CD4-positive, alpha-beta T cell (primary cell): ENCODE data around the gene KATNAL2. TPM values are rescaled to one million over a fixed set of nuclear protein-coding genes. Genes with fewer than 3 reads are reported as not detected.
"Not testable (repeated sequence)": the region's sequence is repeated elsewhere in the genome, so short reads cannot be mapped to it uniquely, and the experiment has no call there.

Source experiments
- ATAC-seq: fragments of 200-7000 bp; cut with Tn5 transposase; one replicate; pipeline ENCODE4 v1.10.0; 2022; ENCODE audit warnings: mild to moderate bottlenecking; ENCODE audit not compliant: poor library complexity
- CTCF ChIA-PET: fragments of 350-600 bp; sonication (Branson Sonifier 250); formaldehyde crosslinking; loops from one replicate; lab custom pipeline; 2021; ENCODE audit warnings: antibody characterized with exemption, inconsistent platforms; lab: Charles Lee
- POLR2A ChIA-PET: fragments of 350-600 bp; sonication (Branson Sonifier 250); formaldehyde crosslinking; loops from one replicate; lab custom pipeline; 2021; ENCODE audit warnings: antibody characterized with exemption, inconsistent platforms; lab: Charles Lee
- DNase-seq, 14 experiments: peaks; one replicate each; pipeline ENCODE4 v3.0.0-alpha.2; 2013 to 2020; ENCODE audit warnings: mixed read lengths in 2 of 14
- H3K27ac ChIP-seq, 2 donors: one replicate each; pipeline versions ENCODE4 v1.5.1 to v1.7.0; 2013; ENCODE audit warnings: low read length in 2 of 2, low read depth in 1 of 2, mild to moderate bottlenecking in 1 of 2
- H3K27me3 ChIP-seq, 2 experiments: 1 replicate in 1 of 2; 2 replicates in 1 of 2; pipeline versions ENCODE4 v1.6.1 to v1.7.0; 2013; ENCODE audit warnings: low read length in 2 of 2, control low read depth in 1 of 2, mild to moderate bottlenecking in 1 of 2, moderate library complexity in 1 of 2; ENCODE audit not compliant: insufficient read depth in 2 of 2, control insufficient read depth in 1 of 2
- H3K36me3 ChIP-seq: one replicate; pipeline ENCODE4 v1.6.1; 2013; ENCODE audit warnings: low read length, control low read depth; ENCODE audit not compliant: insufficient read depth
- H3K4me1 ChIP-seq: one replicate; pipeline ENCODE4 v1.6.1; 2013; ENCODE audit warnings: low read length, control low read depth; ENCODE audit not compliant: insufficient read depth
- H3K4me3 ChIP-seq: one replicate; pipeline ENCODE4 v1.5.1; 2013; ENCODE audit warnings: mild to moderate bottlenecking, low read length, moderate library complexity
- H3K9me3 ChIP-seq, 2 experiments: 1 replicate in 1 of 2; 2 replicates in 1 of 2; pipeline versions ENCODE4 v1.6.1 to v1.7.0; 2013; ENCODE audit warnings: low read length in 2 of 2, mild to moderate bottlenecking in 2 of 2, control low read depth in 1 of 2, moderate library complexity in 1 of 2; ENCODE audit not compliant: control insufficient read depth in 1 of 2, insufficient read depth in 1 of 2
- H3K27ac Mint-ChIP-seq: one replicate; pipeline ENCODE4 v1.8.0; 2020; ENCODE audit warnings: mixed read lengths
- H3K27me3 Mint-ChIP-seq: one replicate; pipeline ENCODE4 v1.8.0; 2021; ENCODE audit warnings: mixed read lengths
- H3K36me3 Mint-ChIP-seq: one replicate; pipeline ENCODE4 v1.8.0; 2021; ENCODE audit warnings: low read depth, mixed read lengths
- H3K4me1 Mint-ChIP-seq: one replicate; pipeline ENCODE4 v1.8.0; 2021; ENCODE audit warnings: low read depth, mixed read lengths
- H3K4me3 Mint-ChIP-seq: one replicate; pipeline ENCODE4 v1.8.0; 2020; ENCODE audit warnings: mild to moderate bottlenecking, mixed read lengths
- H3K9me3 Mint-ChIP-seq: one replicate; pipeline ENCODE4 v1.8.0; 2020; ENCODE audit warnings: mixed read lengths
- intact Hi-C, 2 experiments: fragments of 100-400 bp; cut with DNase I in 1 of 2; cut with micrococcal nuclease in 1 of 2; formaldehyde crosslinking; loops; one replicate each; pipeline versions ENCODE4 v1.15.1 to v1.9.0; 2023 to 2025; cut with DNase I, micrococcal nuclease
- total RNA-seq, 174 experiments: library from RNA in 2 of 174; stranded (reverse) in 2 of 174; gene quantifications; one replicate each; pipeline ENCODE4 v1.2.3 and lab custom pipeline; 2021 to 2026

KATNAL2 gene
- total RNA-seq, 2 experiments from 2014 or later = 1.5 to 2.0 TPM

DNA sequence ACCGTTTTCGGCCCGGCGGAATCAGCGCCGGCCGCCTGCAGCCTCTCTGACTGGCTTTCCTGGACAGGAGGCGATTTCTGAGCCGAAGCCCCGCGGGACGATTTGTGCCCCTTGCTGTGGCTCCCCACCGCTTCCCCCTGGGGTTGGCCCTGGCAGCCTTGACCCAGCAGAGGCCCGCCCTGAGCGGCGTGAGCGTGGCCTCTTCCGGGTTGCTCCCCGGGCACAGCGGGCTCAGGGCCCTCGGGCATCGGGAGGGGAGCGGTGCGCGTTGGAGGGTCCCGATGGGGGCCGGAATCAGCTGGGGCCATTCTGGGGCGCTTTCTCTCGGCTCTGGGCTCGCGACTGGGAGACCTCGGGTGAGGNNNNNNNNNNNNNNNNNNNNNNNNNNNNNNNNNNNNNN lies 52.1 kb downstream of the KATNAL2 start:
- H3K27me3 Mint-ChIP-seq, H3K36me3 ChIP-seq, ATAC-seq, H3K4me3 ChIP-seq, H3K27me3 ChIP-seq, CTCF ChIA-PET, POLR2A ChIA-PET, H3K9me3 Mint-ChIP-seq, H3K4me1 Mint-ChIP-seq, H3K27ac ChIP-seq, DNase-seq, intact Hi-C loops, H3K36me3 Mint-ChIP-seq, H3K4me1 ChIP-seq, H3K27ac Mint-ChIP-seq, H3K9me3 ChIP-seq, H3K4me3 Mint-ChIP-seq: not testable (repeated sequence)

DNA sequence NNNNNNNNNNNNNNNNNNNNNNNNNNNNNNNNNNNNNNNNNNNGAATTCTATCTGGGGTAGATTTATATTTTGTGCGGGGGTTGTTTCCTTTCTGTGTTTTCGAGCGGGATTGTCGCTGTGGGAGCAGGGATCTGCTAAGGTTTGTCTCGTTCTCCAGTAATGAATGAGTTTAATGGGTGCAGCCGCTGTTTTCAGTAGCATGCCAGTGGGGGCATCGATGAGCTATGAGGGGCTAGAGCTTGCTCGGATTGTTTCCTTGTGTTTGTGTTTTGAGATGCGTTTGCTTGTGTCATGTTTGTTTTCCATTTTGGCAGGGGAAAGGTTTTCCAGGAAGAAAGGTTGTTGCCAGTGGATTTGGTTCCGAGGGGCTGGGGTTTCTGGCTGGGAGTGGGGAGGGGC lies 102.5 kb downstream of the KATNAL2 start:
- H3K4me1 Mint-ChIP-seq, H3K4me3 ChIP-seq, CTCF ChIA-PET, H3K27me3 ChIP-seq, H3K4me3 Mint-ChIP-seq, H3K9me3 ChIP-seq, ATAC-seq, H3K27me3 Mint-ChIP-seq, H3K4me1 ChIP-seq, H3K9me3 Mint-ChIP-seq, H3K36me3 ChIP-seq, DNase-seq, H3K27ac ChIP-seq, H3K27ac Mint-ChIP-seq, intact Hi-C loops, POLR2A ChIA-PET, H3K36me3 Mint-ChIP-seq: not testable (repeated sequence)

DNA sequence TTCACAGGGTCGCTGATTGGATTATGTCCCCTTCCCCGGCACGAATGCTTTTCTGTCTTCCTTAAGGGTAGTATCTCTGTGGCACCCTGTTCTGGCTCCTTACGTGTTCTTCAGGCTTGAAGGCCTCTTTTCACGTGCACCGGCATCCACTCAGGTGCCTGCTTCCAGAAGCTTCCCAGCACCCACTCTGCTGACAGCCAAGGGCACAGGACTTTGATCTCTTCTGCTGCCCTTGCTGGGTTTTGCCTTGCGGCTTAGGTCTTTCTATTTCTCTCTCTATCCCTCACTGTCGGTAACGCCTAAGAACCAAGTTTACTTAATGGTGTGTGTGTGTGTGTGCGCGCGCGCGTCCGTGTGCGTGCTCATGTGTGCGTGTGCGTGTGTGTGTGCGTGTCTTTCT lies 103.4 kb downstream of the KATNAL2 start:
- H3K27me3 Mint-ChIP-seq, POLR2A ChIA-PET, ATAC-seq, H3K4me3 ChIP-seq, H3K27ac Mint-ChIP-seq, DNase-seq, H3K4me3 Mint-ChIP-seq, H3K4me1 Mint-ChIP-seq, CTCF ChIA-PET, H3K9me3 Mint-ChIP-seq, H3K36me3 Mint-ChIP-seq, H3K27ac ChIP-seq, H3K36me3 ChIP-seq, intact Hi-C loops, H3K4me1 ChIP-seq, H3K9me3 ChIP-seq, H3K27me3 ChIP-seq: not testable (repeated sequence)

DNA sequence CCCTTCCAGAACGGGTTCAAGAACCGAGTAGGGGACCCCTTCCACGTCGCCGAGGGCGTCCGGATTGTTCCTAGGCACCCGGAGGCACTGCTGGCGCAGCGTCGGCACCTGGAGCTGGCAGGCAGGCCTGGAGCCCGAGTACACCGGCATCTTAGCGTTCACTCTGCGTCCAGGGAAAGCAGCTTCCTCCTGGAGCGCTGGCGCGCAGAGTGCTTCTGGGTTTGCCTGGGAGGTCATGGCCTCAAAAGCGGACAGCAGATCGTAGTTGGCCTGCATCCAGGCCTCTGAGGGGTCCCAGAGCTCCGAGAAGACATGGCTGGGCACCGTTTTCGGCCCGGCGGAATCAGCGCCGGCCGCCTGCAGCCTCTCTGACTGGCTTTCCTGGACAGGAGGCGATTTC lies 105.4 kb downstream of the KATNAL2 start:
- POLR2A ChIA-PET, H3K4me3 ChIP-seq, H3K36me3 Mint-ChIP-seq, H3K27me3 ChIP-seq, intact Hi-C loops, H3K4me1 Mint-ChIP-seq, H3K4me3 Mint-ChIP-seq, CTCF ChIA-PET, H3K9me3 Mint-ChIP-seq, H3K9me3 ChIP-seq, H3K4me1 ChIP-seq, H3K27ac ChIP-seq, H3K27ac Mint-ChIP-seq, DNase-seq, H3K36me3 ChIP-seq, ATAC-seq, H3K27me3 Mint-ChIP-seq: not testable (repeated sequence)

DNA sequence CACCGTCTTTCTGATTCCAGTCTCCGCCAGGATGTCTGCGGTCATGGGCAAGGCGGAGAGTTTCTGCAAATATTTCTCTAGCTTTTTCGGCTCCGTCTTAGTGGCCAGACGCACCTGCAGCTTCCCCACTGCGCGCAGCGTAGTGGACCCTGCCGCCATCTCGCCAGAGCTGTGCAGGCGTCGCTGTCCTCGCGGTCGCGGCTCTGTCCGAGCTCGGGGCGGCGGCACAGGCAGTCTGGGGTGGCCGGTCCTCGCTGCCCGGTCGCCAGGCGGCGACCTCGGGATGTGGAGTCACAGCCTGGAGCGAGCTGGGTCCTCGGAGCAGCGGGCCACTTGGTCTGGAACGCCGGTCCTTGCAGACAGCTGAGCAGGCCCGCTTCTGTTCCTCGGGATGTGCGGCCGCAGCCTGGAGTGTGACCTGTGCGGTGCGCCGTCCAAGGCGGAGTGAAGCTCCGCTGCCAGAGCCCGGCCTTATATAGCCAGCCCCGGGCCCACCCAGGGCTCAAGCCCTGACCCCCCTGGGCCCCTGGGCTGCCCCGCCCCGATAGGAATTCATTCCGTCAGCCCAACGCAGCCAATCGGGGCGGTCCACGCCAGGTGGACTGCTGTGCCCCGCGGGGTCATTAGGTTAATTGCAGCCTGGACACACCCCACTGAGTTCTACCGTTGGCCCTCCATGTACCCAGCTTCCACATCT lies 106.5 kb downstream of the KATNAL2 start:
- H3K36me3 ChIP-seq, H3K27ac ChIP-seq, CTCF ChIA-PET, H3K9me3 Mint-ChIP-seq, H3K4me3 ChIP-seq, intact Hi-C loops, H3K4me1 Mint-ChIP-seq, H3K4me1 ChIP-seq, H3K27me3 Mint-ChIP-seq, ATAC-seq, DNase-seq, H3K27me3 ChIP-seq, H3K36me3 Mint-ChIP-seq, H3K4me3 Mint-ChIP-seq, H3K27ac Mint-ChIP-seq, POLR2A ChIA-PET: not testable (repeated sequence)
- peaks cover 0 to 12% of the 10 kb centered on the region in 2 experiments for H3K9me3 ChIP-seq

DNA sequence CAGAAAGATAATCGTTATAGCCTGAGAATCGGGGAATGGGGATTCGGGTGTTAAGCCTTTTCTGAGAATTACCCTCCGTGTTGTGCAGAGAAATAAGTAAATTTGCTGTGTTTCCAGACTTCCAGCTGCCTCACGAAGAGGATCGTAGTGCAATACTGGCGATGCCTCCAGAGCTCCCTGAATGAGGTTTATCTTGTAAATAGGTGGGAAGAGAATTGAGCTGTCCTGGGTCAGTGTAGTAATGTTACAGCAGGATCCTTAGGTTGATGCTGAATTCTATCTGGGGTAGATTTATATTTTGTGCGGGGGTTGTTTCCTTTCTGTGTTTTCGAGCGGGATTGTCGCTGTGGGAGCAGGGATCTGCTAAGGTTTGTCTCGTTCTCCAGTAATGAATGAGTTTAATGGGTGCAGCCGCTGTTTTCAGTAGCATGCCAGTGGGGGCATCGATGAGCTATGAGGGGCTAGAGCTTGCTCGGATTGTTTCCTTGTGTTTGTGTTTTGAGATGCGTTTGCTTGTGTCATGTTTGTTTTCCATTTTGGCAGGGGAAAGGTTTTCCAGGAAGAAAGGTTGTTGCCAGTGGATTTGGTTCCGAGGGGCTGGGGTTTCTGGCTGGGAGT lies 108.3 kb downstream of the KATNAL2 start:
- H3K4me1 ChIP-seq, H3K4me3 Mint-ChIP-seq, H3K4me1 Mint-ChIP-seq, H3K9me3 Mint-ChIP-seq, POLR2A ChIA-PET, ATAC-seq, DNase-seq, H3K27me3 ChIP-seq, H3K36me3 ChIP-seq, H3K4me3 ChIP-seq, intact Hi-C loops, H3K27ac Mint-ChIP-seq, H3K27me3 Mint-ChIP-seq, H3K27ac ChIP-seq, H3K36me3 Mint-ChIP-seq, CTCF ChIA-PET: not testable (repeated sequence)
- H3K9me3 ChIP-seq = peaks cover 0 to 12% of the 10 kb centered on the region in 2 experiments

DNA sequence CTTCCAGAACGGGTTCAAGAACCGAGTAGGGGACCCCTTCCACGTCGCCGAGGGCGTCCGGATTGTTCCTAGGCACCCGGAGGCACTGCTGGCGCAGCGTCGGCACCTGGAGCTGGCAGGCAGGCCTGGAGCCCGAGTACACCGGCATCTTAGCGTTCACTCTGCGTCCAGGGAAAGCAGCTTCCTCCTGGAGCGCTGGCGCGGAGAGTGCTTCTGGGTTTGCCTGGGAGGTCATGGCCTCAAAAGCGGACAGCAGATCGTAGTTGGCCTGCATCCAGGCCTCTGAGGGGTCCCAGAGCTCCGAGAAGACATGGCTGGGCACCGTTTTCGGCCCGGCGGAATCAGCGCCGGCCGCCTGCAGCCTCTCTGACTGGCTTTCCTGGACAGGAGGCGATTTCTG lies 111.3 kb downstream of the KATNAL2 start:
- H3K4me1 Mint-ChIP-seq, H3K27ac ChIP-seq, ATAC-seq, CTCF ChIA-PET, H3K36me3 Mint-ChIP-seq, H3K27me3 ChIP-seq, POLR2A ChIA-PET, intact Hi-C loops, H3K9me3 Mint-ChIP-seq, DNase-seq, H3K4me3 Mint-ChIP-seq, H3K4me1 ChIP-seq, H3K27ac Mint-ChIP-seq, H3K36me3 ChIP-seq, H3K27me3 Mint-ChIP-seq, H3K4me3 ChIP-seq: not testable (repeated sequence)
- H3K9me3 ChIP-seq = peaks cover 10 to 18% of the 10 kb centered on the region in 2 experiments
